Activated gamma-delta T cell treated with Interleukin-2 at 50 U/mL for 16 hours (primary cell): ENCODE data around the gene ADARB2.
A peak's percentile ranks its signal among the peaks of the same experiment; 100 is the strongest.
"Not testable (repeated sequence)": the region's sequence is repeated elsewhere in the genome, so short reads cannot be mapped to it uniquely, and the experiment has no call there.

ENCODE experiments used
- DNase-seq: peaks from one replicate; pipeline ENCODE4 v3.0.0-alpha.2; 2020

Gene ADARB2

DNA sequence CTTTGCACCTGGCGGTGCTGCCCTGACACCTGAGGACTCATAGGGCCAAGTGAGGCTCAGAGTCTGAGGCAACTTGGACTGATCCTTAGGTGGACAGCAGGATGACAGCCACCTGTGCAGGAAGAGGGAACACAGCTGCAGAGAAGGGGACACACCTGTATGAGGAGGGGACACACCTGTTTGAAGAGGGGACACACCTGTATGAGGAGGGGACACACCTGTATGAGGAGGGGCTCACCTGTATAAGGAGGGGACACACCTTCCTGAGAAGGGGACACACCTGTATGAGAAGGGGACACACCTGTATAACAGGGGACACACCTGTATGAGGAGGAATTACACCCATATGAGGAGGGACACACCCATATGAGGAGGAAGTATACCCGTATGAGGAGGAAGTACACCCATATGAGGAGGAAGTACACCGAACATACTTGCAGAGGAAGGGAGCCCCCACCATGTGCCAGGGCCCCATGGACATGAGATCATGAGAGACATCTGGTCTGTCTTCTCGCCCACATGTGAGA, 285.9 kb downstream of the ADARB2 start:
- no peak for DNase-seq

DNA sequence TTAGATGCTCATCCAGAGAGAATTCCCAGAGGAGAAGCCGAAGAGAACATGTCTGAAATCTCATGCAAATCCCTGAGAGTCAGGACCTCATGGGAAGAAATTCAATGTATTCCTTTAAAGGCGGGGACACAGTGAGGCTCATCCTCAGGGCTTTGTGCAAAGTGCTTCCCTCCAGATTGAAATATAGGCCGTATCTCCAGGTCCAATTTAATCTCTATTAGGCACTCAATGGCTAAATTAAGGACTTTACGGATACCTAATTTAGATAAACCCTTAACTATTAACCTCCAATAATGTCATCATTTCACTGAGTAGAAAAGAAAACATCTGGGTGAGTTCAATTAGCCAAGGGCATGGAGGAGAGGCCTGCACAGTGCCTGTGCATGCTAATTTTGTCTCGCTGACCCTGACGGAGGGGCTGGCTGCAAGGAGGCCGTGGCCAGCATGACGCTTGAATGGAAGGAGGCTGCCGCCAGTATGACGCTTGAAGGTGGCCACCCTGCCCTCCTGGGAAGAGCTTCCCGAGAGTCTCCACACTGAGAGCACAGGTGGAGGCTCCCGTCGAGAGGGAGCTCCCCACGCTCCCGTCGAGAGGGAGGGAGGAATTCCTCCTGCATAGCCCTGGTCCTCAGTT, 287.6 kb downstream of the ADARB2 start:
- DNase-seq = no peak

DNA sequence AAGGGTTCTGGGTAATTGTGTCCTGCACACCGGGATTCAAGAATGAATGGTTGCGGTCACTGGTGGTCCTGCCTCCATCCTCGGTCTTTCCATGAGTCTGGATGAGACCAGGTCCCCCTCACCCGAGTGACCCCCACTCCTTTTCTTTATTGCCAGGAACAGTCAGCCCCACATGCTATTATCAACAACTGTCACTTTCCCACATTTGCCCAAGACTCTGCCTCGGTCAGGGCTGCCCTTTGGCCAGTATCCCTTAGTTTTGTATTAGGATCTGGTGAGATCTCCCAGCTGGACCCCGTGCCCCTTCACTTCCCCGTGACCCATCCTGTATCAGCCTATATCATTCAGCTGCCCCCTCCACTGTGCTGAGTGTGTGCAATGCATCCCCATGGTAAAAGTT, 288.3 kb downstream of the ADARB2 start:
- no peak for DNase-seq

DNA sequence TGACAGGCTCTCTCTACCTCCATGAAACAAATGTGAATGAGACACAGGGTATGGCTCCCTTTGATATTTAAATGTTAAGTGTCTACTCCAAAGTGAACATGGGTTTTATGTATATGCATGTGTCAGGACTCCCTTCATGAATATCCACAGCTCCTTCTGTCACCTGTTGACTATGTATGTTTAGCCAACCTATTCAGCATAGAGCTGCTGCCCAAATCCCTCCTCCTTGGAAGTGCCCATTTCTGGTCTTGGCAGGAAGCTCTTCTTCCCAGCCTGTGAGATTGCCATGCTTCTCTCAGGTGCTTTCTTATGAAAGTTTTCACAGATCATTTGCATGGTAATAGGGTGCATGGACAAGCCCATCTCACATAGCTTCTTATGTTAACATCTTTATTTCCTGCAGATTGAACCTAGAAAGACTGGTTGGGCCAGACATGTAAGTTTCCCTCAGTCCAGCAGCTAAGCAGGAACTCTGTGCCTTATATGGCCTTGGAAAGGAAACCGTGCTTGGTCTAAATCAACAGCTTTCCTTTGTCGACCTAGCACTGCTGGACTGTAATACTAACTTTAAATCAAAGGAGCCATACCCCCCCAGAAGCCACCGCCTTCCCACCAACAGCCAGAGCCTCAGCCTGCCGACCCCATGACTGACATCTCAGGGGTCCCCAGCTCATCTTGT, 288.9 kb downstream of the ADARB2 start:
- no peak for DNase-seq

DNA sequence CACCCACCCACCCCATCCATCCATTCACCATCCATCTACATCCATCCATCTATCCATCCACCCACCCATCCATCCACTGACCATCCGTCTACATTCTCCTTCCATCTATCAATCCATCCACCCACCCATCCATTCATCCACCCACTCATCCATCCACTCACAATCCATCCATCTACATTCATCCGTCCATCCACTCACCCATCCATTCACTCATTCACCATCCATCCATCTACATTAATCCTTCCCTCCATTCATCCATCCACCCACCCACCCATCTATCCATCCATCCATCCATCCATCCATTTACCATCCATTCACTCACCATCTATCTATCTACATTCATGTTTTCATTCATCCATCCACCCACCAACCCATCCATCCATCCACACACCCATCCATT, 292.5 kb downstream of the ADARB2 start:
- no peak for DNase-seq

DNA sequence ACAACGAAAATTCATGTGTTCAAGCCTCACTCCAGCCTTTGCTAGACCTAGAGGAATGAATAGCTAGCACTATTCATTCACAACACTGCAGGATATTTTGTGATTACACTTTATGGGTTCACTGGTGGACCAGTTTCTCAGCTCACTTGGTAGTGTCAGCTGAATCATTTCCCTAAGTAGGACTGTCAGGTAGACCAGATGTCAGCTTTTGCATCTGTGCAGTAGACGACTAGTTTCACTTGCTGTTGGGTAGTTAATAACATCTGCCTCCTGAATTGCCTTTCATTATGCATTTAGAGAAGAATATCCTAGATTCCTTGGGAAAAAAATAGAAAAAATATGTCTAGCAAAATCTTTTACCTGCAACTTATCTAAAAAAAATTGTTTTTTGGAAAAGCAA, 296.4 kb downstream of the ADARB2 start:
- no peak for DNase-seq

DNA sequence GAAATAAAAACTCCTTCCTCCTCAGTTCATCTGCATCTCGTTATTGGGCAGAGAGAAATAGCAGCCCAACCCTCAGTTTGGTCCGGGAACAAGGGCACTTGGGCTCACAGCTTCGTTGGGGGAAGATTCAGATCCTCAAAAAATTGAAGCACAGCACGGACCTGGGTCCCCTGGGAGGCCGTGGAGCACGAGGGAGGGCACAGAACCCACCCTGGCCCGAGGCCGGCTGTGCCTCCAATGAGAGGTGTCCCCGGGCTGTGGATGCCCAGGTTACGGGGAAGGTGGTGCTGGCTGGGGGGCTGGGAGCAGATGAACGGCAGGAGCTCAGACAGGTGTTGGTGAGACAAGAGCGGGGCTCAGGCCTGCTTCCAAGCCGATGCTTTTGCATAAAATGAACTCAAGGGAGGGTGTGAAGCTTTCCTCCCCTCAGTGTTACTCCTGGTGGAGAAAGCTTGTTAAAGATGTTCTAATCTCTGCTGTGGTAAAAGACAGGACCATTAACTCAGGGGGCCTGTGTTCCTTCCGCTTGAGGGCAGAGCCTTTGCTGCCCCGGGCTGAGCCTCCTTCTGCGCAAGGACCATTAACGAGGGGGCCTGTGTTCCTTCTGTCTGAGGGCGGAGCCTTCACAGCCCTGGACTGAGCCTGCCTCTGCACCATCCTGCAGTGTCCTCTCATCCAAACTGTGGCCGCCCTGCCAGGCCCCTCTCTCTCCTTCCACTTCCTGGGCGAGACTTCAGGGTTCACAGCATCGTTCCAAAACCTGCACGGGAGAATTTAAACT, 302.2 kb downstream of the ADARB2 start:
- DNase-seq = no peak

DNA sequence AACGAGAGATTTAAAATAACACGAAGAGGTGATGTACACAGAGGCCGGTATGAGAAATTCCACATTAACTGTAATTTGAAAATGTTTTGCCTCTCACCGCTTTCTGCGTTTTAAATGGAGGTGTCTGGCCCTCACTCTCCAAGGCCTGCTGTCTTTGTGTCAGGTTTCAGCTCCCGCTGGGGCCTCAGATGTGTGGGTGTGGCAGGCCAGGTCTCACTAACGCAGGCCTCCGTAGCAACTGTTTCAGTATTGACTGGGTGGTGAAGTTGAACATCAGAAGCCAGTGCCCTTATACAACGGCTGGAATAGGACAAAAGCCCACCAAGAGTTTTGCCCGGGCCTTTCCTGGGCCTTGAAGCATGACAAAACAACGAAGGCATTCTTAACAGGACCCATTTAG, 303.1 kb downstream of the ADARB2 start:
- DNase-seq = no peak

DNA sequence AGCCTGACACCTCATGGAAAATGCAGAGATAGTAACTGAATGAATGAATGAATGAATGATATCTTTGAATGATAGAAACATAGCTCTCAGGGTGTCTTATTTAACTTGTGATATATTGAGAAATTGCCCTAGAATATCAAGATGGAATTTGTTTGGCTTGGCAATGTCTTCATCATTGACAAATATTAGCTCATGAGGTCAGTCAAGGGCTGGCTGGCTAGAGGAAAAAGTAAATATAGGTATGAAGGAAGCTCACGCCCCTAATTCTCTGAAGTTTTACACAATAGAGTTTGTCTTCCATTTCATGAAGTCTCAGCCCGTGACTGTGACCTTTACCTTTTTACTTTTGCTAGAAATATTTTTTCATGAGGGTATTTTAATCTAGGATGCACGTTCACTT, 305.2 kb downstream of the ADARB2 start:
- DNase-seq = no peak

DNA sequence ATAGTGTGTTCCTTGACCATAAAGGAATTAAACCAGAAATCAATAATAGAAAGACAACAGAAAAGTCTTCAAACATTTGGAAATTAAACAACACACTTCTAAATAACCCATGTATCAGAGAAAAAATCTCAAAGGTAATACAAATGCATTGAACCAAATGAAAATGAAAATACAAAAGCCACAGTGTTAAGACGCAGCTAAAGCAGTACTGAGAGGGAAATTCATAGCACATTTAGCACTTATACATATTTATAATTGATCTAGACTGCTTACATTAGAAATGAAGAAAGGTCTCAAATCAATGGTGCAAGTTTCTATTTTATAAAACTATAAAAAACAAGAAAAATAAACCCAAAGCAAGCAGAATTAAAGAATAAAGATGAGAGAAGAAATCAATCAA, 306.1 kb downstream of the ADARB2 start:
- no peak for DNase-seq

DNA sequence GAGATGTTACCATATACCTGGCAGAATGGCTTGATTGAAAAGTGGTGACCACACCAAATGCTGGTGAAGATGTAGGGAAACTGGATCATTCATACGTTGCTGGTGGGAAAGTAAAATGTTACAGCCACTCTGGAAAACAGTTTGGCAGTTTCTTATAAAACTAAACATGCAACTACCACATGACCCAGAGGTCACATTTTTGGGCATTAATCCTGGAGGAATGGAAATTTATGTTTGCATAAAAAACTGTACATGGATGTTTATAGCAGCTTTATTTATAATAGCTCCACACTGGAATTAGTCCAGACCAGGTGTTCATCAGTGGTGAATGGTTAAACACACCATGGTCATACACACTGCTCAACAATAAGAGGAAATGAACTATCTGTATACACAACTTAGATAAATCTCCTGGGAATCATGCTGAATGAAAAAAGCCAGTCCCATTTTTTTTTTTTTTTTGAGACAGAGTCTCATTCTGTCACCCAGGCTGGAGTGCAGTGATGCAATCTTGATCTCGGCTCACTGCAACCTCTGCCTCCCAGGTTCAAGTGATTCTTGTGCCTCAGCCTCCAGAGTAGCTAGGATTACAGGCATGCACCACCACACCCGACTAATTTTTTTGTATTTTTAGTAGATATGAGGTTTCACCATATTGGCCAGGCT, 309.7 kb downstream of the ADARB2 start:
- not testable (repeated sequence) for DNase-seq

DNA sequence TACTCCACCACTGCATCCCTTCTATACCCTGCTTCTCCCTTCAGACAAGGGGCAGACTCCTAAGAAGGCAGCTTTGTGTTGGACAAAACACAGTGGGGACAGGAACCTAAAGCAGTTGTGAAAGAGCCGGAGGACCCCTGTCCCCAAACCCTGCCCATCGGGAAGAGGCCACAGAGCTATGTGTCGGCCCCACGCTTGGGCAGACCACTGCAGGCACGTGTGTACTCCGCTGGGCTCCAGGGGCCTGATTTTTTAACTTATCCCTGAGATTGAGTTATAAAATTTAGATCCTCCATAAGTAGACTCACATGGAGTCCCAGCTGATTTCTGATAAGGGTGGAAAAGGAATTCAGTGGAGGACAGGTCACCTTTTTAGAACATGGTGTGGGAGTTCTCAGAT, 310.5 kb downstream of the ADARB2 start:
- DNase-seq = no peak

DNA sequence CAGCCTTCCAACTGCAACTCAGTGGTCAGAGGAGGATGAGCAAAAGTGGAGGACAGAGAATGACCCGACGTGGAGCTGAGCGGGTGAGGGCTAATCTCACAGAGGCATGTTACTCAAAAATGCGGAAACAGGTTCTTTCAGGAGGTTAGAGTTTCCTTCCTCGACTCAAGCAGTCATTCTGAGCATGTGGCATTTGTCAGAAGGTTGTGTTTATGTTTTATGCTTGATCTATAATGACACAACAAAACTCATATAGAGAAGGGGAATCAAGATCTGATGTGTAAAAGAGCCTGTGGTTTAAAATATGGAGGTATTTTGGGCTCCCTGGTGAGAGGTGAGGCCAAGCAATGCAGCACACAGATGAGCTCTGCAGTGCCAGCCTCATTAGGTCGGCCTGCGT, 311.4 kb downstream of the ADARB2 start:
- no peak for DNase-seq

DNA sequence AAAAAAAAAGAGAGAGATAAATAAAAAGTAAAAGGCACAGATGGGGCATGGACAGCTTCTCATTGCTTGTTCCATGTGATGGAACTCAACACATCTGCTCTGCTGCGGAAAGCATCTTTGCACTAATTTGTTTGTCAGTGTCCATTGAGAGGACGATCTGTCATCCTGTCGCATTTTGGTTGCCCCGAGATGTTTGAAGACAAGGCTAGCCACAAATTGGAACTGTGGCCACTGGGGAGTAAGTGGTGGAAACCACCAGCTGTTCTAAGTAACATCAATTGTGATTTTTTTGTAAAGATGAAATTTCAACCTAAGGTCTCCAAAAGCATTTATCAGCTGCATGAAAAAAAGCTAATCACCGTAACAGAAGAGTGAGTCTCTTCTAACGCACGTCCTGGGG, 312.7 kb downstream of the ADARB2 start:
- DNase-seq = no peak

DNA sequence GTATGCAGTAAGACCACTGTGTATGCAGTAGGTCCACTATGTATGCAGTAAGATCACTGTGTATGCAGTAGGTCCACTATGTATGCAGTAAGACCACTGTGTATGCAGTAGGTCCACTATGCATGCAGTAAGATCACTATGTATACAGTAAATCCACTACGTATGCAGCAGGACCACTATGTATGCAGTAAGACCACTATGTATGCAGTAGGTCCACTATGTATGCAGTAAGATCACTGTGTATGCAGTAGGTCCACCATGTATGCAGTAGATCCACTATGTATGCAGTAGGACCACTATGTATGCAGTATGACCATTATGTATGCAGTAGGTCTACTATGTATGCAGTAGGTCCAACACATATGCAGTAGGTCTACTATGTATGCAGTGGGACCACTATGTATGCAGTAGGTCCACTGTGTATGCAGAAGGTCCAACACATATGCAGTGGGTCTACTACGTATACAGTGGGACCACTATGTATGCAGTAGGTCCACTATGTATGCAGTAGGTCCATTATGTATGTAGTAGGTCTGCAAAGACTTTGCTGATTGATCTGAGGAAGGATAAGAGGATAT, 313.6 kb downstream of the ADARB2 start:
- no peak for DNase-seq

DNA sequence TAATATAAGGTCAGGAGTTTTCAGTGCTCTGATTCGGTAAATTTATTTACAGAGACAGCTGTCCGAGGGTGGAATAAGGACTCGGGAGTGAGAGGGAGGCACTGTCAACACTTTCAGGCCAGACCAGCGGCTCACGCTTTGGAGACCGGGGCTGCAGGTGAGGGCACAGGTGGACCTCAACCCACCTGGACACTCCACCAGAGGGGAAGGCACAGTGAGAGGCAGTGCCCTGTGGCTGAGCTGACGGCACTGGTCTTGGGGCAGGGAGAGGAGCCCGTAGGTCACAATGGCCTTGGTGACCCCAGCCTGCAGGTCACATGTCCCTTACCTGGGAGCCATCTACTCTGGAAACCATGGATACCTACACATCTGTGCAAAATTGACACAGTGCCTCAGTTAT, 315.1 kb downstream of the ADARB2 start:
- DNase-seq = no peak

DNA sequence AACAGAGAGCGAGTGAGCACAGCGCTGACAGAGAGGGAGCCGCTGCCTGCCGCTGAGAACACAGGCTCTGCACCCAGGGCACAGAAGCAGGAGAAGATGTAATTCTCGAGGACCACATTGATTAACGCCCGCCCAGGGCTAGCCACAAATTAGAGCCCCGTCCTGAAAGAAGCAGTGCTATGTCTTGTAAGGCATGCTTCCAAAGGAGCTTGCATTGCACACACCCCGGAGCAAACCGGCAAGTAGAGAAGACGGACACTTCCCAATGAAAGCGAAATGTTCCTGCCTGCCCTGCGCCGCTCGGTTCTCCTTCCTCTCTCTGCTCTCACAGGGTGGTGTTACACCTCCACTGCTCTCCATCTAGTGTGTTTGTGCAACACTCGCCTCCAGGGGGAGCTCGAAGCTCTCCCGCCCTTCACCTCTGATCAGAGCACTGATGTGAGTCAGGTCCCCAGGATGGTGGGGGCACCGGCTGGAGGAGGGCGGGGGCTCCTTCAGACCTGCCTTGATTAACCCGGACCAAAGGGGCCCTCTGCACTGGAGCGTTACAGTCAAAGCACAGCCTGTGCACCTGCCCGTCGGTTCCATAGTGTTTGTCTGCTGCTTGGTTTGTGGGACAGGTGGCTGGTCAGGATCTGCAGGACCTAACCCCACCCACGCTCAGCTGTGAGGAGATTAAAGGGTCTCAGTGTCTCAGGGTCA, 316.5 kb downstream of the ADARB2 start:
- DNase-seq = peak; percentile 41

DNA sequence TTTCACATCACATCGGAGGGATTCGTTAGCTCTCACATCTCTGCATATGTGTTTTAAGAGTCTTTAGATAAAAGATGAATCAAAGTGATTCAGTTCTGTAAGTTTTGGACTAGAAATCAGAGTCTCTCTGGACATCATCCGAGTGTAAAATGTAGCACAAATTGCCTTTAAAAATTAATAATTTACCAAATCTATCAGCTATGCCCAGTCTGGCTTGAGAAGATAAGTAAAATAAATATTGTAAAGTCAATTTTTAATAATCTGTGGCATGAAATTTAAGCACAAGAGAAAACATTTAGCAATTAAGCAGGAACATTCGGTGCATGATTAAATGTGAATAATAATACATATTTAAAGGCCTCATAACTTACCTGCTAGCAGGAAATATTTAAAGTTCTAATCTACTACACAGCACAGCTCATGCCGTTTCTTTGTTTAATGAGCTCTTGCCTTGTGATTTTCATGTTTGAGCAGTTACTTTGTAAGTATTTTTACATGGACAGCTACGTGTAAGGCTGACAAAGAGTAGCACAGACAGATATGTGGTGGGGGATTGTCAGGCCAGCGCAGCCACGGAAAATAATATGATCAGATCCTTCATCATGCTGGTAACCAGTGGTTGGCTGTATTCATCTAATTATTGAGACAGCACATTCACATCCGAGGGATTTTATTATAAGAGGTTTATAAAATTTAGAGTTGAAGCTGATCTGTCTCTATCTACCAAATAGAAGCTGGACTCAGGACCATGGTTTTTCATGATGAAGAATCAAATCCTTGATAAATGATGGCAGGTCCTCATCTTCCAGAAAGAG, 317.3 kb downstream of the ADARB2 start:
- DNase-seq = no peak

DNA sequence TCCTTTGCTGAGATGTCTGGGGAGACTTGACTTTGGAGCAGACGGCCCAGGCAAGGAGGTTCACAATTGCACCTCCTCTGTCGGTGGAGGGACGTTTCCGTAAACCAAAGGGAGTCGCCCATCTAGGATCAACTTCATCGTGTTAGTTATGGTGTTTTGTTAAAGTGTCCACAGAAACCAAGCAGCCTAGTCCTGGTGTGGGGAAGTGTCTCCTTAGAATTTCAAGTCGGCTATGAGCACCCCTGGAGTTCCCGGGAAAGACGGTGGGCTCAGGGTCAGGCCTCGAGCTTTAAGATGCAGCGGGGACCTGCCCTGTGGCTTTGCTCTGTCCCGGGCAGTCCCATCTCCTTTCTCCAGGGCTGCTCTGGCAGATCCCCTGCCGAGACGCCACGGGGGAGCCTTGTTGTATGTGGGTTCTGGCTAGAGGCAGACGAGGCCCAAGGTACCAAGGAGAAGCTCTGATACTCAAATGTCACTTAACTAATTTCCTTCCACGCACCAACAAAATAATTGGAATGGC, 319.2 kb downstream of the ADARB2 start:
- DNase-seq = no peak

DNA sequence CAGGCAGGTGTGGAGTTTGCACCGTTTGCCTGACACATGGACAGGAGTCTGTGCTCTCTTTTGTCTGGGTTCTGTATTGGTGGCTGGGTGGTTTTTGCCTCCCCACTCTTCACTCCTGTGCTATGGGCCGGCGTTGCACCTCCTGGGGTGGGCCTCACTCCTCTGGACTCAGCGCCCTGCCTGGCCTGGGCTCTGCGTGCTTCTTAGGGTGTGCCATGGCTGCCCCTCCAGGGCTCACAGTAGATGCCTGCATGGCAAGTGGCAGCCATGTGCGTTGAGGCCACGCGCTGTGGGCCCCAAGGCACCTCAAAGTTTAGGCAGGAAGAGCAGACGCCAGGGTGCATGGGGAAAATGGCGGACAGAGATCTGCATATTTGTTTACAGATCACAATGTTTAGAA, 319.8 kb downstream of the ADARB2 start:
- DNase-seq = no peak

DNA sequence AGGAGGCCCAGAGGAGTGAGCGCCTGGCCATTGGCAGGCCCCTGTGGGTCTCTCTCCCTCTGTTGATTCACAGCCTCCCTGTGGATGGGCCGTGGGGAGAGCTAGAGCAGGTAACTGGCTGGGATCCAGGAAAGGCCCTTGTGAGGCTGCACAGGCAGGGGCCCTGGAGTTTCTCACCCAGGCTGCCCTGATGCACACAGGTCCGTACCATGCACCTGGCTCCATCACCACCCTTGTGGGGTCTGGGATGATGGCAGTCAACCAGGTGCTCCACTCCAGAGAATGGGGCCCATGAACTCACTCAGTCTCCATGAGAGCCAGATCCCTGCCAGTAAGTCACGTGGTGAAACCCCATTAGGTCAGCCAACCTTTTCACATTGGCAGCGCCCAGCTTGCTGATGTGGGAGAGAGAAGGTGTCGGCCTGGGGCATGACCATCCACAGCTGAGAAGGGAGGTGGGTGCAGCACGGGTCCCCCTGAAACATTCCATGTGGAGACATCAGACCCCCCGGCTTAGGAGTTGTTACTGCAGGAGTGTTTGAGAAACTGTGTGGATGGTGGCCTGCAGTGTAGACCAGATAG, 320.8 kb downstream of the ADARB2 start:
- no peak for DNase-seq
